Measurements from ENCODE around the gene PDGFB. TPM values are rescaled to one million over a fixed set of nuclear protein-coding genes. Genes with fewer than 3 reads are reported as not detected.

The PDGFB gene
- total RNA-seq, 1 experiment from 2014 or later, result 13.1 TPM

DNA sequence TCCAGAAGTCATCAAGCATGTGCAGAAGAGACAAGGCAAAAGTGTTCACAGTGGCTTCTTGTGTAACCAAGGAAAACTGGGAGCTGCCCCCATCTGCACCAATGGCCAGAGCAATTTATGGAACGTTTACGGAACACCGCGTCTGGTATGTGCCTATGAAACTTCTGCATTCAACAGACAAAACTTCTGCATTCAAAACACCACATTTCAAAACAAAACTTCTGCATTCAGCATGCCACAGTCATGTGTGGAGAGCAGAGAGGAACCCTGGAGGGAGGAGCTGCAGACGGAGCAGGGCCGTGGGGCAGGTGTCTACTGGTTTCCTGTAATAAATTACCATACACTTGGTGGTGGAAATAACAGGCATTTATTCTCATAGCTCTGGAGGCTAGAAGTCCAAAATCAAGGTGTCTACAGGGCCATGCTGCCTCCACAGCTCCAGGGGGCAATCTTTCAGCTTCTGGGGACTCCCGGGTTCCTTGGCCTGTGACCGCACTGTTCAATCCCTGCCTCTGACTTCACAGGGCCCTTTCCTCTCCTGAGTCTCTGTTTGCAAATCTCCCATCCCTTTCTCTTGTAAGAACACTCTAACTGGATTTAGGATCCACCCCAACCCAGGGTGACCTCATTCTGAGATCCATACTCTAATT is 42.4 kb upstream of the PDGFB start:
- Histone ChIP-seq H3K27ac (ENCODE audit: low read depth, low read length) (no peak overlapping the region), H3K79me2 (ENCODE audit: insufficient read depth, low read length) (no peaks in the 10 kb centered on the region), H3K9me3 (ENCODE audit: control insufficient read depth in 1 of 2, insufficient read depth in 1 of 2, low read depth in 1 of 2, low read length in 2 of 2) (peaks cover 0 to 11% of the 10 kb centered on the region in 2 experiments; a peak in 1 of 4 replicates), H2AFZ (ENCODE audit: low read depth, low read length, poor library complexity, severe bottlenecking) (no peak overlapping the region), H3K4me1 (ENCODE audit: control insufficient read depth in 1 of 2, insufficient read depth in 2 of 2, low read length in 2 of 2) (peaks cover 25 to 42% of the 10 kb centered on the region in 2 experiments), H3K27me3 (ENCODE audit: insufficient read depth, low read length) (no peaks in the 10 kb centered on the region), H3K9me2 (ENCODE audit: insufficient read depth) (no peaks in the 10 kb centered on the region), H3K4me2 (ENCODE audit: low read length) (no peak overlapping the region), H3K4me3 (replicated peaks in 1 of 2; ENCODE audit: low read depth in 1 of 2, low read length in 2 of 2) (no peak overlapping the region), H4K20me1 (ENCODE audit: insufficient read depth) (no peaks in the 10 kb centered on the region), H3K36me3 (ENCODE audit: control insufficient read depth in 1 of 2, insufficient read depth in 2 of 2, low read length in 2 of 2) (no peaks in the 10 kb centered on the region), H3K9ac (ENCODE audit: low read length) (no peak overlapping the region)
- no peak for TF ChIP-seq ATF3 (IDR thresholded peaks at IDR 0.05)
- no peak for TF ChIP-seq EZH2 (IDR thresholded peaks at IDR 0.05)
- no peak for TF ChIP-seq RAD21 (IDR thresholded peaks at IDR 0.05; ENCODE audit: low read depth)
- no peak for TF ChIP-seq FOSL1 (IDR thresholded peaks at IDR 0.05; ENCODE audit: low read depth)
- no peak for TF ChIP-seq REST (IDR thresholded peaks at IDR 0.05; ENCODE audit: low read depth)
- TF ChIP-seq EZH2phosphoT487 (IDR thresholded peaks at IDR 0.05; ENCODE audit: borderline replicate concordance), result no peak
- TF ChIP-seq SP1 (IDR thresholded peaks at IDR 0.05; ENCODE audit: low read depth), result no peak
- TF ChIP-seq, protein P1, sequence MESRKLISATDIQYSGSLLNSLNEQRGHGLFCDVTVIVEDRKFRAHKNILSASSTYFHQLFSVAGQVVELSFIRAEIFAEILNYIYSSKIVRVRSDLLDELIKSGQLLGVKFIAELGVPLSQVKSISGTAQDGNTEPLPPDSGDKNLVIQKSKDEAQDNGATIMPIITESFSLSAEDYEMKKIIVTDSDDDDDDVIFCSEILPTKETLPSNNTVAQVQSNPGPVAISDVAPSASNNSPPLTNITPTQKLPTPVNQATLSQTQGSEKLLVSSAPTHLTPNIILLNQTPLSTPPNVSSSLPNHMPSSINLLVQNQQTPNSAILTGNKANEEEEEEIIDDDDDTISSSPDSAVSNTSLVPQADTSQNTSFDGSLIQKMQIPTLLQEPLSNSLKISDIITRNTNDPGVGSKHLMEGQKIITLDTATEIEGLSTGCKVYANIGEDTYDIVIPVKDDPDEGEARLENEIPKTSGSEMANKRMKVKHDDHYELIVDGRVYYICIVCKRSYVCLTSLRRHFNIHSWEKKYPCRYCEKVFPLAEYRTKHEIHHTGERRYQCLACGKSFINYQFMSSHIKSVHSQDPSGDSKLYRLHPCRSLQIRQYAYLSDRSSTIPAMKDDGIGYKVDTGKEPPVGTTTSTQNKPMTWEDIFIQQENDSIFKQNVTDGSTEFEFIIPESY (IDR thresholded peaks at IDR 0.05; ENCODE audit: extremely low read depth, insufficient replicate concordance, low read length), result no peak
- TF ChIP-seq, protein P2, sequence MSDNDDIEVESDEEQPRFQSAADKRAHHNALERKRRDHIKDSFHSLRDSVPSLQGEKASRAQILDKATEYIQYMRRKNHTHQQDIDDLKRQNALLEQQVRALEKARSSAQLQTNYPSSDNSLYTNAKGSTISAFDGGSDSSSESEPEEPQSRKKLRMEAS (IDR thresholded peaks at IDR 0.05), result no peak
- TF ChIP-seq CBX3 (IDR thresholded peaks at IDR 0.05; ENCODE audit: low read depth), result no peak
- no peak for TF ChIP-seq CEBPB (IDR thresholded peaks at IDR 0.05; ENCODE audit: low read depth)
- no peak for TF ChIP-seq POLR2A (IDR thresholded peaks at IDR 0.05; ENCODE audit: borderline replicate concordance, extremely low read depth, insufficient read depth, insufficient read length)
- TF ChIP-seq SIN3A (IDR thresholded peaks at IDR 0.05; ENCODE audit: low read depth), result no peak
- TF ChIP-seq EGR1 (IDR thresholded peaks at IDR 0.05; ENCODE audit: low read depth), result no peak
- TF ChIP-seq JUND (IDR thresholded peaks at IDR 0.05), result no peak
- no peak for TF ChIP-seq SRF (IDR thresholded peaks at IDR 0.05; ENCODE audit: low read depth)
- no peak for TF ChIP-seq POLR2AphosphoS5 (IDR thresholded peaks at IDR 0.05; ENCODE audit: low read depth, low read length)
- no peak for TF ChIP-seq ZNF274 (IDR thresholded peaks at IDR 0.05; ENCODE audit: low read depth, low read length)
- ChIA-PET CTCF (no interaction called here), RAD21 (ENCODE audit: low non-redundant PET in 1 of 2, low total read pairs in 2 of 2, uncharacterized antibody in 2 of 2, unreplicated experiment in 2 of 2) (no interaction called here), POLR2A (no interaction called here)
- DNase-seq (ENCODE audit: low read depth, low spot score), result no peak
- ATAC-seq, result no peak
- intact Hi-C loops (cut with micrococcal nuclease), result no loop called here
- no TSS peak for BruUV-seq (replicated peaks)

Measured in HCT116 (cell line).